Stomach (tissue), 4 donors: Measurements from ENCODE around the gene SSH3.

Source experiments
- POLR2A ChIP-seq, 4 donors: fragments of 450-650 bp; IDR thresholded peaks; one replicate each; pipeline ENCODE4 v1.6.1; 2016; ENCODE audit warnings: antibody characterized with exemption in 4 of 4, control low read depth in 2 of 4, mild to moderate bottlenecking in 1 of 4, moderate library complexity in 1 of 4
- TF ChIP-seq, protein P1 (sequence below), 7 experiments: fragments of 450-650 bp in 4 of 7; fragments of 200-600 bp in 3 of 7; sonication (generic) in 3 of 7; IDR thresholded peaks; one replicate each; pipeline ENCODE4 v1.5.1; 2016 to 2019; ENCODE audit warnings: antibody characterized with exemption in 7 of 7, control low read depth in 2 of 7, mild to moderate bottlenecking in 1 of 7

DNA sequence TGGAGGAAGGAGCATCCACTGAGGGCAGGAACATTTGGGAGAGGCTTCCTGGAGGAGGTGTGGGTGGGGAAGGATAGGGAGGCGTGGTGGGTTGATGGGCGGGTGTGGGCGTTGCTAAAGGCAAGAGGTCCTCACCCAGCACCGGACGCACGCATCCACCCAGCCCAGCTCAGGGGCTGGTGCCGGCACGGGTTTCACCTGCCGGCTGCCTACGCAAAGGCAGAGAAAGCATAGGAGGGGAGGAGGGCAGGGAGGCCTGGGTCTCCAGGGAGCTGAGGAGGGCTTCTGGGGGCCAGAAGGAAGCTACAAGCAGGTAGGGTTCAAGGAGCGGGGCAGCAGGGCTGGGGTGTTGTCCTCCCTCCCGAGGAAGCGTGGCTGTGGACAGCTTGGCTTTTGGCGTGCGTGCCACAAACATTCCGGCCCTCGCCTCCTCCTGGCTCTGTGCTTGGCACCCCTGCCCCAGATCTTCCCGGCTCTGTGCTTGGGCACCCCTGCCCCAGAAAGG is 7.8 kb downstream of the SSH3 start:
- TF ChIP-seq, protein P1, sequence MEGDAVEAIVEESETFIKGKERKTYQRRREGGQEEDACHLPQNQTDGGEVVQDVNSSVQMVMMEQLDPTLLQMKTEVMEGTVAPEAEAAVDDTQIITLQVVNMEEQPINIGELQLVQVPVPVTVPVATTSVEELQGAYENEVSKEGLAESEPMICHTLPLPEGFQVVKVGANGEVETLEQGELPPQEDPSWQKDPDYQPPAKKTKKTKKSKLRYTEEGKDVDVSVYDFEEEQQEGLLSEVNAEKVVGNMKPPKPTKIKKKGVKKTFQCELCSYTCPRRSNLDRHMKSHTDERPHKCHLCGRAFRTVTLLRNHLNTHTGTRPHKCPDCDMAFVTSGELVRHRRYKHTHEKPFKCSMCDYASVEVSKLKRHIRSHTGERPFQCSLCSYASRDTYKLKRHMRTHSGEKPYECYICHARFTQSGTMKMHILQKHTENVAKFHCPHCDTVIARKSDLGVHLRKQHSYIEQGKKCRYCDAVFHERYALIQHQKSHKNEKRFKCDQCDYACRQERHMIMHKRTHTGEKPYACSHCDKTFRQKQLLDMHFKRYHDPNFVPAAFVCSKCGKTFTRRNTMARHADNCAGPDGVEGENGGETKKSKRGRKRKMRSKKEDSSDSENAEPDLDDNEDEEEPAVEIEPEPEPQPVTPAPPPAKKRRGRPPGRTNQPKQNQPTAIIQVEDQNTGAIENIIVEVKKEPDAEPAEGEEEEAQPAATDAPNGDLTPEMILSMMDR (IDR thresholded peaks at IDR 0.05), result no peak
- TF ChIP-seq POLR2A (IDR thresholded peaks at IDR 0.05), result no peak
